GM23338 (cell line): Measurements from ENCODE around the gene SLC13A4. TPM values are rescaled to one million over a fixed set of nuclear protein-coding genes. Genes with fewer than 3 reads are reported as not detected.

ENCODE experiments used
- ATAC-seq: fragments of 200-7000 bp; cut with Tn5 transposase; 3 replicates; pipeline ENCODE4 v1.9.1; 2020
- DNase-seq: peaks from one replicate; pipeline ENCODE4 v3.0.0-alpha.2; 2015; ENCODE audit warnings: low spot score
- H2AFZ ChIP-seq: fragments of 200-600 bp; sonication (generic); 2 replicates; pipeline ENCODE4 v1.8.0; 2016; ENCODE audit warnings: antibody characterized with exemption, mild to moderate bottlenecking, moderate library complexity
- H3F3A ChIP-seq: fragments of 200-600 bp; sonication (generic); replicated peaks from 2 replicates; pipeline ENCODE4 v1.8.0; 2017; ENCODE audit warnings: antibody characterized with exemption, mixed run types, low read depth
- H3K27ac ChIP-seq: fragments of 200-600 bp; sonication (generic); 2 replicates; pipeline ENCODE4 v1.6.1; 2016; ENCODE audit warnings: low read depth
- H3K27me3 ChIP-seq: fragments of 200-600 bp; sonication (generic); 2 replicates; pipeline ENCODE4 v1.8.0; 2016; ENCODE audit warnings: mild to moderate bottlenecking, mixed run types, moderate library complexity; ENCODE audit not compliant: insufficient read depth
- H3K36me3 ChIP-seq: fragments of 200-600 bp; sonication (generic); 2 replicates; pipeline ENCODE4 v1.8.0; 2016; ENCODE audit warnings: mild to moderate bottlenecking; ENCODE audit not compliant: insufficient read depth
- H3K4me1 ChIP-seq: fragments of 200-600 bp; sonication (generic); 2 replicates; pipeline ENCODE4 v1.8.0; 2016; ENCODE audit warnings: mild to moderate bottlenecking, moderate library complexity; ENCODE audit not compliant: insufficient read depth
- H3K4me2 ChIP-seq: fragments of 200-600 bp; sonication (generic); 2 replicates; pipeline ENCODE4 v1.7.1; 2017; ENCODE audit warnings: mixed run types
- H3K4me3 ChIP-seq: fragments of 200-600 bp; sonication (generic); 2 replicates; pipeline ENCODE4 v1.6.1; 2016; ENCODE audit warnings: mixed run types
- H3K79me2 ChIP-seq: fragments of 200-600 bp; sonication (generic); replicated peaks from 2 replicates; pipeline ENCODE4 v1.8.0; 2017; ENCODE audit warnings: mild to moderate bottlenecking; ENCODE audit not compliant: insufficient read depth
- H3K9me2 ChIP-seq: fragments of 200-600 bp; sonication (generic); 2 replicates; pipeline ENCODE4 v1.8.0; 2017; ENCODE audit not compliant: insufficient read depth
- H4K20me1 ChIP-seq: fragments of 200-600 bp; sonication (generic); replicated peaks from 2 replicates; pipeline ENCODE4 v1.8.0; 2017; ENCODE audit warnings: mild to moderate bottlenecking; ENCODE audit not compliant: insufficient read depth
- H3K27ac Mint-ChIP-seq: 2 replicates; pipeline ENCODE4 v1.8.0; 2020; ENCODE audit warnings: inconsistent platforms, mild to moderate bottlenecking, moderate library complexity, mixed read lengths
- H3K27me3 Mint-ChIP-seq: 3 replicates; pipeline ENCODE4 v1.8.0; 2022; ENCODE audit warnings: low read depth, mild to moderate bottlenecking, moderate library complexity, mixed read lengths, inconsistent platforms; ENCODE audit not compliant: insufficient read depth, poor library complexity
- H3K36me3 Mint-ChIP-seq: 3 replicates; pipeline ENCODE4 v1.8.0; 2021; ENCODE audit warnings: low read depth, mild to moderate bottlenecking, inconsistent platforms, moderate library complexity, mixed read lengths
- H3K4me1 Mint-ChIP-seq: 3 replicates; pipeline ENCODE4 v1.8.0; 2020; ENCODE audit warnings: mild to moderate bottlenecking, inconsistent platforms, mixed read lengths
- H3K4me3 Mint-ChIP-seq: 3 replicates; pipeline ENCODE4 v1.8.0; 2021; ENCODE audit warnings: moderate library complexity, mild to moderate bottlenecking, inconsistent platforms, mixed read lengths
- H3K9me3 Mint-ChIP-seq: 3 replicates; pipeline ENCODE4 v1.8.0; 2020; ENCODE audit warnings: moderate library complexity, mild to moderate bottlenecking, inconsistent platforms, mixed read lengths
- CREB1 ChIP-seq: fragments of 250-450 bp; sonication (Bioruptor Pico); IDR thresholded peaks from 2 replicates; pipeline ENCODE4 v1.5.0; 2020; ENCODE audit warnings: low read depth, mild to moderate bottlenecking, moderate library complexity
- CTCF ChIP-seq, 2 experiments: fragments of 200-600 bp in 1 of 2; sonication (generic) in 1 of 2; conservative IDR thresholded peaks; 2 replicates each; pipeline versions ENCODE4 v1.5.1 to v1.6.1; 2016 to 2017; ENCODE audit warnings: antibody characterized with exemption in 2 of 2, low read depth in 2 of 2, mild to moderate bottlenecking in 2 of 2, moderate library complexity in 1 of 2
- ETS1 ChIP-seq: IDR thresholded peaks from 2 replicates; pipeline ENCODE4 v1.6.1; 2016; ENCODE audit warnings: antibody characterized with exemption
- EZH2 ChIP-seq: fragments of 200-600 bp; sonication (generic); IDR thresholded peaks from one replicate; pipeline ENCODE4 v1.8.0; 2017; ENCODE audit warnings: antibody characterized with exemption, mild to moderate bottlenecking, low read depth; ENCODE audit not compliant: unreplicated experiment
- EZH2phosphoT487 ChIP-seq: fragments of 200-600 bp; sonication (generic); IDR thresholded peaks from one replicate; pipeline ENCODE4 v1.8.1; 2018; ENCODE audit warnings: antibody characterized with exemption; ENCODE audit not compliant: unreplicated experiment
- JUNB ChIP-seq: IDR thresholded peaks from one replicate; pipeline ENCODE4 v1.6.1; 2016; ENCODE audit warnings: antibody characterized with exemption; ENCODE audit not compliant: unreplicated experiment
- NANOG ChIP-seq: IDR thresholded peaks from 2 replicates; pipeline ENCODE4 v1.6.1; 2016; ENCODE audit warnings: antibody characterized with exemption, borderline replicate concordance
- POLR2AphosphoS5 ChIP-seq: IDR thresholded peaks from 2 replicates; pipeline ENCODE4 v1.6.1; 2016; ENCODE audit warnings: antibody characterized with exemption, low read depth
- REST ChIP-seq: IDR thresholded peaks from one replicate; pipeline ENCODE4 v1.6.1; 2018; ENCODE audit warnings: antibody characterized with exemption; ENCODE audit not compliant: unreplicated experiment
- STAT1 ChIP-seq: IDR thresholded peaks from one replicate; pipeline ENCODE4 v1.6.1; 2016; ENCODE audit warnings: antibody characterized with exemption; ENCODE audit not compliant: unreplicated experiment
- ZNF114 ChIP-seq: fragments of 250-450 bp; sonication (Bioruptor Pico); IDR thresholded peaks from 2 replicates; pipeline ENCODE4 v1.5.0; 2020; ENCODE audit warnings: mild to moderate bottlenecking, moderate library complexity
- ZNF331 ChIP-seq: fragments of 250-450 bp; sonication (Bioruptor Pico); IDR thresholded peaks from 2 replicates; pipeline ENCODE4 v1.5.0; 2020; ENCODE audit warnings: low read depth, mild to moderate bottlenecking, moderate library complexity
- ZNF462 ChIP-seq: fragments of 250-450 bp; sonication (Bioruptor Pico); IDR thresholded peaks from 2 replicates; pipeline ENCODE4 v1.5.0; 2020; ENCODE audit warnings: mild to moderate bottlenecking, moderate library complexity
- polyA plus RNA-seq: library from polyadenylated mRNA; unstranded; fragments of >200 nt; fragmentation: Nextera tagmentation; extraction: Ambion mirVana; gene quantifications from 2 replicates; pipeline ENCODE4 v1.2.1, GENCODE V29; 2016
- total RNA-seq: library from RNA; depleted of rRNA; stranded (reverse); fragments of >200 nt; shearing (Covaris generic); gene quantifications from 2 replicates; pipeline ENCODE4 v1.2.3, GENCODE V29; 2014

Gene SLC13A4
- total and polyA plus RNA-seq, 2 experiments from 2014 or later, result 1.7 to 2.3 TPM

- H3K9me3 Mint-ChIP-seq, result no peaks in the 10 kb centered on the region
- DNase-seq (no peak), ATAC-seq (no peak)
- peaks cover 47% of the 10 kb centered on the region for H3K36me3 ChIP-seq
- peaks cover 74% of the 10 kb centered on the region for H3K36me3 Mint-ChIP-seq
- no peaks in the 10 kb centered on the region for H3K27me3 ChIP-seq
- H4K20me1 ChIP-seq, result peaks cover 7% of the 10 kb centered on the region; the same call in 1 of the 2 replicates
- peaks cover 9% of the 10 kb centered on the region; the same call in 1 of the 2 replicates for H3F3A ChIP-seq
- 0 out of 2 replicates have a peak overlapping the region, but pooled peaks have one; percentile 8 for H3K27ac ChIP-seq
- no peak overlapping the region for H3K4me2 ChIP-seq
- no peaks in the 10 kb centered on the region for H3K79me2 ChIP-seq
- peaks cover 4% of the 10 kb centered on the region; the same call in 2 of the 3 replicates for H3K4me1 Mint-ChIP-seq
- no peaks in the 10 kb centered on the region for H3K4me1 ChIP-seq
- H3K4me3 Mint-ChIP-seq, result no peak overlapping the region
- no peaks in the 10 kb centered on the region for H3K9me2 ChIP-seq
- H2AFZ ChIP-seq, result no peak overlapping the region
- peaks cover 2% of the 10 kb centered on the region for H3K27me3 Mint-ChIP-seq
- no peak for TF ChIP-seq JUNB
- TF ChIP-seq STAT1, result no peak
- TF ChIP-seq CREB1 (CRISPR knock-in tag), result no peak
- TF ChIP-seq REST, result no peak
- TF ChIP-seq CTCF (conservative IDR thresholded peaks at IDR 0.05; ENCODE audit: low read depth in 2 of 2), result no peak
- TF ChIP-seq POLR2AphosphoS5, result no peak
- TF ChIP-seq ETS1, result no peak
- TF ChIP-seq NANOG, result no peak
- no peak for TF ChIP-seq ZNF114 (CRISPR knock-in tag)
- no peak for TF ChIP-seq EZH2
- no peak for TF ChIP-seq ZNF331 (CRISPR knock-in tag)
- TF ChIP-seq ZNF462, result no peak
- no peak for TF ChIP-seq EZH2phosphoT487
- H3K4me3 ChIP-seq, result no peak overlapping the region
- H3K27ac Mint-ChIP-seq, result peak overlapping the region; percentile 77; the same call in 1 of the 2 replicates
Observed at GRCh38 chr7:135647755-135648154, 80.2 kb downstream of the SLC13A4 start.
